ENCODE results near the gene TPSG1.
"Not testable (repeated sequence)": the region's sequence is repeated elsewhere in the genome, so short reads cannot be mapped to it uniquely, and the experiment has no call there.

The TPSG1 gene

DNA sequence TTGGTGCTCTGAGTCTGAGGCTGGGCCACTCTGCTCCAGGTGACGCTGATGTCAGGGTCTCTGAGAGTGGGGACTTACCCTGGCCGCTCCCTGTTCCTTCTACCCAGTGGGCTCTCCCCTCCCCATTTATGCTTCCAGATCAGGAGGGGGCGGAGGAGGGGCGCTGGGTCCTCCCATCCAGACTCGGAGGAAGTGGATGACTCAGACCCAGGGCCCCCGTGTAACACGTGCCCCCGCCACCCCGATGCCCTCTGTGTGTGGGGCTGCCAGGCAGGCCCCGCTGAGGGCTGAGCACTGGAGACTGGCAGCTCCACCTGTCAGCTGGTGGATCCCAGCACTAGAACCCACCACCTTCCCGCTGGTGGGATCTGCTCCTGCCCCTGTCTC is 5.0 kb upstream of the TPSG1 start, which contains the start of gene TPSB2:
Gene TPSB2 (minus strand): TSS at position 101 of the 387 bp plus-strand sequence. CDS start 233 bp downstream, outside the sequence.
- DNase-seq = not testable (repeated sequence)

- DNase-seq = not testable (repeated sequence)
These were observed 4.4 kb upstream of the TPSG1 start for GRCh38 chr16:1229476-1229875.

DNA sequence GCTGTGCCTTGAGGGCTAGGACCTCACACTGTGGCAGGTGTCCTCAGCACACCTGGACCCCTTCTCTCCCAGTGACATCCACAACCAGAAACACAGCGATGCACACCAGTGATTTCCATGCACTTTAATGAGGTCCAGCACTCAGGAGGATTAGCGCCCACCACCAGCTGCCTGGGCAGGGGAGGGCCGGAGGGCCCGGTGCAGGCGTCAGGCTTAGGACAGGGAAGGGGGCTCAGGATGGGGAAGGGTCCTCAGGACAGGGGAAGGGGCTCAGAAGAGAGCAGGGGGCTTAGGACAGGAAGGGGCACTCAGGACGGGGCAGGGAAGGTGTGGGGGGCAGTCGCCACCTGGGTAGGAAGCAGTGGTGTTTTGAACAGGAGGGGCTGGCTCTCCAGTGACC is 3.2 kb upstream of the TPSG1 start:
- DNase-seq = not testable (repeated sequence)

DNA sequence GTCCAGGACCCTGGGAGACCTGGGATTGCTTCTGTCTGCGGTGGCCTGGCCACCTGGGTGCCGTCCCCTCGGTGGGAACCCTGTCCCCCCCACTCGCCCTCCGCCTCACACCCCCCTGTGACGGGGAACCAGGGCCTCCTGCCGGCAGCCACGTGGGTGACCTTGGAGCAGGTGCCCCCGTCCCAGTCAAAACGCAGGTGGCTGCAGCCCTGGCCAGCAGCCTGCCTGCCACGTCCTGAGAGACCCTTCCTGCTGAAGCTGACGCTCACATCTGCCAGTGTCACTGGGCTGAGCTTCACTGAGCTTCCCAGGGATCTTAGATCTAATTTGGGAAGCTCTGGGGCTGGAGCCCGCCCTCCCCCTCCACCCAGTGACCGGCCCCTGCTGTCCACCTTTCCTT is 1.6 kb upstream of the TPSG1 start:
- DNase-seq = not testable (repeated sequence)

GRCh38 chr16:1225728-1226311 is 752 bp upstream of the TPSG1 start:
- peak; percentile 36 for DNase-seq

DNA sequence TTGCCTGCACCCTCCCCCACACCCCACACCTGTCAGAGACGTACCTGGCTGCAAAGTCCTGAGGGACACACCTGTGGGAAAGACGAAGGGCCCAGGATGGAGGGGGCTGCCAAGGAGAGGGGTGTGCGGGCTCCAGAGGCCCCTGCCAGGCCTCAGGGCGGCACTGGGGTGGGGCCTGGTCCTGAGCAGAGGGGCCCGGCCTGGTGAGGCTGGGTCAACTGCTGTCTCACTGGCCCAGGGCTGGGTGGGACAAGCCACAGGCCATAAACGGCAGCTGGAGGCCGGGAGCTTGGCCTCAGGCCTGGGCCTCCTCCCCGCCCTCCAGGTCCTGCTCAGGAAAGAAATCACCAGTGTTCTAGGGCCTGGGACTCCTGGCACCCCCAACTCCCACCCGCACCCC is 510 bp downstream of the TPSG1 start:
- DNase-seq = no peak

- peak; percentile 18 for DNase-seq
These were observed 1.5 kb downstream of the TPSG1 start for GRCh38 chr16:1223355-1224214.

- no peak for DNase-seq
These were observed 2.3 kb downstream of the TPSG1 start for GRCh38 chr16:1222553-1223354.

DNA sequence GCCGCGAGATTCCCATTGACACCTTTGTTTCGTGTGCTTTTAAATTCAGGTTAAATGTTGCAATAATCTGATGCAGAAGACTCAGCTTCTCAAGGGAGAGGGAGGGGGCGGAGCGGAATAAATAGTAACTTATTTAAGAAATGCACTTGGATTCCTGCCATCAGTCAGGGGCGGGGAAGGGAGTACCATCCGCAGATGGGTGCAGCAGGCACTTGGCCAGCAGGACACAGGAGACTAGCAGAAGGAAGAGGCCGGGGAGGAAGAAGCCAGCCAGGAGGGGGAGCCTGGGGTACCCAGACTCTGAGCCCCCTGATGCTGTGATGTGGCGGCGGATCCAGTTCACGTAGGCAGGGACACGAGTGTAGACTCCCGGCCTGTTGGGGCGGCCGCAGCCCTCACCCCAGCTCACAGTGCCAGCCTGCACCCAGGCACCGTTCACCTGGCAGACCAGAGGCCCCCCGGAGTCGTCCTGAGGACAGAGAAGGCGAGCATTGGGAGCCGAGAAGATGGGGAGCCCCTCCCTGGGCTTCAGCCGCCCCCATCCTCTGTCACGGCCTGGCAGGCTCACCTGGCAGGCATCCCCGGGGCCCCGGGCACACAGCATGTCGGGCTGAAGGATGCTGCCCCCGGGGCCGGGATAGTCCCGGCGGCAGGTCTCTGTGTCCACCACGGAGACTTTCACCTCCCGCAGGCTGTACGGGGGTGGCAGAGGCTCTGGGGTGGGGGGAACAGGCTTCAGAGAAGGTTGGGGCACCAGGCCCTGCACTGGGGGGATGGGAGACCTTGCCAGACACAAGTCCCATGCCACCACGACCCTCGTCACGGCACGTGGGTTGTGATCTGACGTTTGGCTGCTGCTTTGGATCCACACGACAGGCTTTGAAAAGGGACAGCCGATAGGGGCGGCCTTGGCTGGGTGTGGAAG is 3.2 kb downstream of the TPSG1 start:
- DNase-seq = peak; percentile 55

DNA sequence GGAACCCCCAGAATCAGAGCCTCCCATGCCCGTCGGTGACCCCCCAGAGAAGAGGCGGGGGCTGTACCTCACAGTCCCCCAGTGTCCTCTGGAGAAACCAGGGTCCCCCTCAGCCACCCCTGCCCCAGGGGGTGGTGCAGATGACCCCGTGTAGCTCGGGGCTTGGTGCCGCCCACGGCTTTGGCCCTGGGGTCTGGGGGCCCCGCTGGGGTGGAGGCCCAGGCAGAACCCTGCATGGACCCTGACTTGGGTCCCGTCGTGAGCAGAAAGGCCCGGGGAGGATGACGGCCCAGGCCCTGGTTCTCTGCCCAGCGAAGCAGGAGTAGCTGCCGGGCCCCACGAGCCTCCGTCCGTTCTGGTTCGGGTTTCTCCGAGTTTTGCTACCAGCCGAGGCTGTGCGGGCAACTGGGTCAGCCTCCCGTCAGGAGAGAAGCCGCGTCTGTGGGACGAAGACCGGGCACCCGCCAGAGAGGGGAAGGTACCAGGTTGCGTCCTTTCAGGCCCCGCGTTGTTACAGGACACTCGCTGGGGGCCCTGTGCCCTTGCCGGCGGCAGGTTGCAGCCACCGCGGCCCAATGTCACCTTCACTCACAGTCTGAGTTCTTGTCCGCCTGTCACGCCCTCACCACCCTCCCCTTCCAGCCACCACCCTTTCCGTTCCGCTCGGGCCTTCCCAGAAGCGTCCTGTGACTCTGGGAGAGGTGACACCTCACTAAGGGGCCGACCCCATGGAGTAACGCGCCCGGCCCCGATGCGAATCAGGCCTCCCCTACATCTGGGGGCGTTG is 4.0 kb downstream of the TPSG1 start:
- no peak for DNase-seq

- DNase-seq = no peak
These were observed 4.9 kb downstream of the TPSG1 start for GRCh38 chr16:1220098-1220728.

- DNase-seq = no peak
These were observed 6.0 kb downstream of the TPSG1 start for GRCh38 chr16:1218930-1219611.

- DNase-seq = no peak
These were observed 6.8 kb downstream of the TPSG1 start for GRCh38 chr16:1218061-1218929.

DNA sequence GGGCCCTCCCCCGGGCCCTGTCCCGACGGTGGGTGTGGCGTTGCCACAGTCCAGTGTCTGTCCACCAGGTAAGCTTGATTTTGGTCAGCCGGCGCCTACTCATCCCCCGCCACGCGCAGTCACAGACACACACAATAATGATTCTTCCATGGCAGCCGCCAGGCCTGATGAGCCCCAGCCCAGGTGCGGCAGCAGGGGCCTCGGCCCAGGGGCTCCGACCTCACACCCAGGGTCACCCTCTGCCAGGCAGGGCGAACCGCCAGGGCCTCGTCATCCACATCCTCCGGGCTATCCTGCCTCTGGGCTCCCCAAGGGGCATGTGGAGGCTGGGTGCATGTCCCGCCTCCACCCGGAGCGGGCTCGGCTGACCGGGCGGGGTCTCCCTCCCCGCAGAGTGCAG is 7.5 kb downstream of the TPSG1 start:
- DNase-seq = no peak

DNA sequence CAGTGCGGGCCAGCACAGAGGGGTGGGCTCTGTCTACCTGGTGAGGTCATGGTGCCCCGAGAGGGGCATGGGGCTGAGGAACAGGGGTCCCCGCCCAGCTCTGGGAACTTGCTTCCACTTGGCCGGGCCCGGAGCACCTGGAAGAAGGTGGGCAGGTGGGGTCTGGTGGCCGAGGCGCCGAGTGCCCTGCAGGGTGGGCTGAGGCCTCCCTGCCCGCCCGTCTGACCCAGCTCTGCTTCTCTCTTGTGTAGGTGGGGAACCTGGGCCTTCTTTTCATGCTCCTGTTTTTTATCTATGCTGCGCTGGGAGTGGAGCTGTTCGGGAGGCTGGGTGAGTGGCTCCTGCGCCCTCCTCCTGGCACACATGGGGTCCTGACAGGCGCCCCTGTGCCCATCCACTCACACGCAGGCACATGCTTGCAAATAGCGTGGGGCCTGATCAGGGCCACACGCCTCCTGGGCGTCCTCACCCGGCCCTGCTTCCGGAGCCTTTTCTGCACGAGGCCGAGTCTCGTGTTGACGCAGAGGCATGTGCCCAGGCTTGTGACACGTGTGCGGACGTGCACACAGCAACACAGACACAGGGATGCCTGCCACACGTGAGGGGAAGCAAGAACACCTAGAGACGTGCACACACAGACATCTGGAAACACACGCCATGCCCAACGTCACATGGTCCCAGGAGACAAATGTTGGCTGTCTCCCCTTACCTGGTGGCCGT is 8.2 kb downstream of the TPSG1 start:
- no peak for DNase-seq

GRCh38 chr16:1216296-1216619 is 8.8 kb downstream of the TPSG1 start:
- DNase-seq = no peak

DNA sequence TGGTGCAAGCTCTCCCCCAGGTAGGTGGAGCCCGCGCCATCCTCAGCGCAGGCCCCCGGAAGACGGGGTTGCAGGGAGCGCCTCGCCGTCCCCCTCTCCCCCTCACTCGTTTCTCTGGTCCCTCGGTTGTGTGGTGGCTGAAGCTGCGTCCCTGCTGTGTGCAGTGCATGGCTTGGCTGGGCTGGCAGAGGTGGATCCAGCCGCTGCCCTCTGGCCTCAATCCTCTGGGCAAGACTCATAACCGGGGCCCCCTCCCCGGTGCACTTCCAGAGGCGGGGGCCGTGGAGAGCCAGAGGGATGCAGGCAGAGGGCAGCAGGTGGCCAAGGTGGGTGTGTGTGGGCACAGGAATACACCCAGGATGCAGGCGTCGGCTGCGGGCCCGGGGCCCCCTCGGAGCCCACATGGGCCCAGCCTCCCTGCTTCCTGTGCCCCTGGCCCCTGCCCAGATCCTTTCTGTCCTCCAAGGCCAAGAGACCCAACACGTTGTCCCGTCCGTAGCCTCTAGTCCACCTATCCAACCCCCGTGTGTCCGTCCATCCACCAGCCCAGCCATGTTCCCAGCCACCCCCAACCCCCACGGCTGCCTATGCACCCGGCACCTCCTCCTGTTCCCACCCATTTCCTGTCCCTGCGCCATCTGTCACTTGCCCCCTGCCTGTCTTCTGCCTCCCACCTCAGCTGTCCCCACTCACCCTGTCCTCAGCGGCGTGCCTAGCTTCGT is 9.3 kb downstream of the TPSG1 start:
- no peak for DNase-seq

DNA sequence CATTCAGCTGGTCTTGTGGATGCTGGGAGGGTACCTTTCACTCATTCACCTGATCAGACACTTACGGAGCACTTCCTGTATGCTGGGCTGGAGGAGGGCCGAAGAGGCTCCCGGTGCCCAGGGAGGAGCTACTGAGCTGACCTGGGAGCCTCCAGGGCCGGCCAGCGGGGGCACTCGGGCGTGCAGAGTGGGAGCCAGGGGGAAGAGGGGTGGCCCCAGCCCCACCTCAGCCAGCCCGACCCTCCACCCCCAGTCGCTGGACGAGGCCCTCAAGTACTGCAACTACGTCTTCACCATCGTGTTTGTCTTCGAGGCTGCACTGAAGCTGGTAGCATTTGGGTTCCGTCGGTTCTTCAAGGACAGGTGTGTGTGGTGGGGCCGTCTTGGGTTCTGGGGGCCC is 10.3 kb downstream of the TPSG1 start:
- DNase-seq = no peak

Data from hematopoietic multipotent progenitor cell treated with erythropoietin and hydrocortisone succinate and interleukin-3 and kit ligand, for 6 days (in vitro differentiated cells).